DND-41 (cell line): ENCODE data around the gene FAM120A.
"Not testable (repeated sequence)": the region's sequence is repeated elsewhere in the genome, so short reads cannot be mapped to it uniquely, and the experiment has no call there.

Source experiments
- EZH2 ChIP-seq: IDR thresholded peaks from 3 replicates; pipeline ENCODE4 v1.6.1; 2012; ENCODE audit warnings: borderline replicate concordance, low read depth, mild to moderate bottlenecking, moderate library complexity, low read length, inconsistent platforms; ENCODE audit not compliant: severe bottlenecking
- TF ChIP-seq, protein P1 (sequence below): IDR thresholded peaks from 2 replicates; pipeline ENCODE4 v1.5.1; 2012; ENCODE audit warnings: borderline replicate concordance, low read length, moderate library complexity, mild to moderate bottlenecking; ENCODE audit not compliant: poor library complexity, severe bottlenecking; ENCODE audit errors: extremely low read depth

GRCh38 chr9:93511228-93511627 is 59.7 kb downstream of the FAM120A start:
- TF ChIP-seq, protein P1, sequence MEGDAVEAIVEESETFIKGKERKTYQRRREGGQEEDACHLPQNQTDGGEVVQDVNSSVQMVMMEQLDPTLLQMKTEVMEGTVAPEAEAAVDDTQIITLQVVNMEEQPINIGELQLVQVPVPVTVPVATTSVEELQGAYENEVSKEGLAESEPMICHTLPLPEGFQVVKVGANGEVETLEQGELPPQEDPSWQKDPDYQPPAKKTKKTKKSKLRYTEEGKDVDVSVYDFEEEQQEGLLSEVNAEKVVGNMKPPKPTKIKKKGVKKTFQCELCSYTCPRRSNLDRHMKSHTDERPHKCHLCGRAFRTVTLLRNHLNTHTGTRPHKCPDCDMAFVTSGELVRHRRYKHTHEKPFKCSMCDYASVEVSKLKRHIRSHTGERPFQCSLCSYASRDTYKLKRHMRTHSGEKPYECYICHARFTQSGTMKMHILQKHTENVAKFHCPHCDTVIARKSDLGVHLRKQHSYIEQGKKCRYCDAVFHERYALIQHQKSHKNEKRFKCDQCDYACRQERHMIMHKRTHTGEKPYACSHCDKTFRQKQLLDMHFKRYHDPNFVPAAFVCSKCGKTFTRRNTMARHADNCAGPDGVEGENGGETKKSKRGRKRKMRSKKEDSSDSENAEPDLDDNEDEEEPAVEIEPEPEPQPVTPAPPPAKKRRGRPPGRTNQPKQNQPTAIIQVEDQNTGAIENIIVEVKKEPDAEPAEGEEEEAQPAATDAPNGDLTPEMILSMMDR: not testable (repeated sequence)
- TF ChIP-seq EZH2: not testable (repeated sequence)
